NCI-H2081 treated with DMSO at 0.1 percent for 48 hours (cell line): ENCODE measurements around the gene VWA3B.
"Not testable (repeated sequence)": the region's sequence is repeated elsewhere in the genome, so short reads cannot be mapped to it uniquely, and the experiment has no call there.

ENCODE experiments used
- DNase-seq: peaks from one replicate; lab custom pipeline; 2025; lab: John Stamatoyannopoulos, UW

Gene VWA3B, protein sequence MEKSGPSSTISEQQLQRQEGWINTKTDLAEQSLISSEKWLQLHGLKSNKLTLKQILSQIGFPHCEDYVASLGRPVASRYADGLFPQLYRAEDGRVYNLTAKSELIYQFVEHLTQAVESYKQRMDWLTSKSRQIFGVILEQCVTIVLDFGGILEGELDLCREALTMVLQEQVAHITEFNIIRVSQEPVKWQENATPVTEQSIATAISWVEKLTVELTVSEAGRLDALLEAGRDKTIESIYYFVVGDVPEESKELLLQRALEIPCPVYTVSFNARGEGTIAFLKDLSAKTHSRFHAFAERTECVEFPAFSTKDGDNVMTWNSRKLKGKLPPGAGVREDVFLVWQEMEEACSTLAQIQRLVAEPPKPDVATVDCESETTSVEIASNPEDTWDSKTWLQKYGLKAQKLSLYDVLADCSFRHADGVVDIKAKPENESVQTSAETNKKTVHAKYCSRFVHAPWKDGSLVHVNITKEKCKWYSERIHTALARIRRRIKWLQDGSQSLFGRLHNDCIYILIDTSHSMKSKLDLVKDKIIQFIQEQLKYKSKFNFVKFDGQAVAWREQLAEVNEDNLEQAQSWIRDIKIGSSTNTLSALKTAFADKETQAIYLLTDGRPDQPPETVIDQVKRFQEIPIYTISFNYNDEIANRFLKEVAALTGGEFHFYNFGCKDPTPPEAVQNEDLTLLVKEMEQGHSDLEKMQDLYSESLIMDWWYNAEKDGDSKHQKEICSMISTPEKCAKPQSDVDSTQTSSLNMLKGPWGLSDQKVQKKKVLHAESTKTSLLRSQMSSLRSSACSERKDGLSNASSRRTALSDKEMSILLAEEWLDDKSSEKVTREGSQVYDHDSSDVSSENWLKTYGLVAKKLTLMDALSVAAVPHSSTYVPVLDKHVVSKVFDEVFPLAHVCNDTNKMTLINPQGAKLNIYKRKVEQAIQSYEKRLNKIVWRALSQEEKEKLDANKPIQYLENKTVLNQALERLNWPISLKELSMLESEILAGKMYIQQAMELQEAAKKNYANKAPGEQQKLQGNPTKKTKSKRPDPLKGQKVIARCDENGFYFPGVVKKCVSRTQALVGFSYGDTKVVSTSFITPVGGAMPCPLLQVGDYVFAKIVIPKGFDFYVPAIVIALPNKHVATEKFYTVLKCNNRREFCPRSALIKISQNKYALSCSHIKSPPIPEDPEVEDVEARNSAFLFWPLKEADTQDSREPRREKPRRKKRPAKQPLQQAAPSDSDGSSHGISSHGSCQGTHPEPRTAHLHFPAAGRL (N-terminal part only)

DNA sequence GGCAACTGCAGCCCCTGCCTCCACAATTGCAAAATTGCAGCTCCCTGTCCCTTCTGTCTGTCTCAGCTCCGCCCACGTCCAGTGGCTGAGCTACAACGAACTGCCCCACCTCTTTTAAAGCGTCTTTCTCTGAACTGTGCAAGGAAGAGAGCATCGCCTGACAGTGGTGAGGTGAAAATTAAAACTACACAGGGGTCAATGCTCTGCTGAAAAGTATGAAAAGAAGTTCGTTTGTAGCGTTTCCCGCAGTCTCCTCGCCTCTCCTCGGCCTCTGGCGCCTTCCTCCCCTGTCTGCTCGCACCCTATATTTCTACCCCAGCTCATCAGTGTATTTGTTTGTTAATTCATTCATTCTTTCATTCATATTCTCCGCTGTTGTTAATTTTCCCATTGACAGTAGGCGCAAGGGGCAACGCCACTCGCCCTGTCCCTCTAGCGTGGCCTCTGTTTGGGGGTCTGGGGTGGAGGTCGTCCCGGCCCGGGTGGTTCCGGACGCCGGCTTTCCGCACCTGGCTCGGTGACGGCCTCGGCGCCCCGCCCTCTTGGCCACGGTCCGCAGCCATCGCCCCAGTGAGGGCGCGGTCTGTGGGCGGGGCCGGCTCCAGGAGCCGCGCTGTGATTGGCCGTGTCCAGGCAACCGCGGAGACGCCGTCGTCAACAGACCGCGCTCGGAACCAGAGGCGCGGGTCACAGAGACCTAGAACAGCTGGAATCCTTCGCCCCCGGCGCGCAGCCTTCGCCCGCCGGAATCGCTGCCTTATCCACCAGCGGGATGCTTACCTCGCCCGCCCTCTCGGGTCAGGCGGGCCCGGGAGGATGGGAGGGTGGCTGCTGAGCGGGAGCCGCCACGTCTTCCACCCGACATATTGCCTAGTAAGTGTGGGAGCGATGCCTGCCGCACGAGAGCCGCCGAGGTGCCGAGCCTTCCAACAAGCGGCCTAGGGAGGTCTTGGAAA, at the start of gene VWA3B:
Gene VWA3B, plus strand, starts transcription at position 677 of the 956 bp plus-strand sequence. CDS start 5,926 bp downstream, outside the sequence.
- no peak for DNase-seq

DNA sequence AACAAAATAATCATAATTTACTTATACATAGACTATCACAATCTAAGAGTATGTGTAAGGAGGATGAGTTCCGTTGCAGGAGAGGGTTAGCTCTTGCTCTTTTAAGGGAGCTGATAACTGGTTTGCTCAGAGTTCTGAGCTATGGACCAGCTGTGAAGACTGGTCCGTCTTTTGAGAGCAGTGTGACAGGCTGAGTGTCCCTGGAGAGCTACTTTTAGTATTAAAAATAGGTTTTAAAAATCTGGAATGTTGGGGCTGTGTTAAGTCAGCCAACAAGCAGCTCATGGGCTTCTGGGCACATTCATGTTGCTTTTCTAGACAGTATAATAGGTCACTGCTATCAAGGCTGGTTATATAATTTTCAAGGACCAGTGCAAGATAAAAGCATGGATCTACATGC, 49.8 kb upstream of the VWA3B start:
- no peak for DNase-seq

DNA sequence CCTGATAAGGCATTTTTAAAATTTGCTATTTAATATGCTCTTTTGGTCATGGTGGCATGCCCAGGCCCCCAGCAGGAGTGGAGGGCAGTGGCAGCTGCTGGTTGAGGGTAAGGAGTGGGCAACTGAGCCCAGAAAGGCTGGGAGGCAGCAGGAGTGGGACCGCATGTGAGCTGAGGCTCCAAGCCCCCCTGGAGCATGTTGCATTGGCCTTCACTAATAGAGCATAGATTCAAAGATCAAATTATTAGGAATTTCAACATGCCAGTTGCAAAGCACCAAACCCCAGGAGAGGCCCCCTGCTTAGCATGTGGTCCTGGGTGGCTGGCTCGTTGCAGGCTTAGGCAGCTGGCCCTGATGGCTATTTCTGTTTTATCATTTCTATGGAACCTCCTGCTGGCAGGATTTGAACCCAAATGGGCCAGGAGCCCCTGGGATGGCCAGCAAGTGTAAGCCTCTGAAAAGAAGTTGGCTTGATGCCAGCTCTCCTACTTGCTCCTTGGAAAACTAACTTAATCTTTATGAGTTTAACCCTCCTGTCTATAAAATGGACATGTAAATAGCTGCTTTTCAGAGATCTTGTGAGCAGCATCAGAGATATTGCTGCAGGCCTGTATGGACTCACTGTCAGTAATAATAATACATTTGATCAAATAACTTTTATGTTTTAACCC, 49.2 kb upstream of the VWA3B start:
- DNase-seq, result no peak

DNA sequence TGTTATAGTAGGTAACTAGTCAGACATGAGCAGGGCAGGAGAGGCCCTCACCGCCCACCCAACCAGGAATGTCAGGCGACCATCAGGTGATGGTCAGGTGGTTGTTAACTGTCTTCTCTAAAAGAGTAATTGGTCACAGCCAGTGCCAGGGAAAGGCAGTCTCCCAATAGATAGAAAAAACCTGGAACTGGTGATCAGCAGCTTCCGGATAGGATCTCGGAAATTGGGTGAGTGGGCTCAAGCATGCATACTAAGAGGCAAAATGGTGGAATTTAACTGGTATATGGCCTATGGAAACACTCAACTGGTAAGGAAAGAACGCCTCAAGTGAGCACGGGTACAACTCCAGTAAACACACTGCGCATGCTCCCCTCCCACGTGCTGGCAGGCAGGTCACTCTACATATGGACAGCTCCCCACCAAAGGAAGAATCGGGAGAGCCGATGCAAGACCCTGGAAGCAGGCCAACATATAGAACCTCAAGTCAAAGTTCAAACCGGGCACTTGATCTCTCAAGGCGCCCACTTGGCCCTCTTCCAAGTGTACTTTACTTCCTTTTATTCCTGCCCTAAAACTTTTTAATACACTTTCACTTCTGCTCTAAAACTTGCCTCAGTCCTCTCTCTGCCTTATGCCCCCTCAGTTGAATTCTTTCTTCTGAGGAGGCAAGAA, 47.7 kb upstream of the VWA3B start:
- DNase-seq, result no peak

DNA sequence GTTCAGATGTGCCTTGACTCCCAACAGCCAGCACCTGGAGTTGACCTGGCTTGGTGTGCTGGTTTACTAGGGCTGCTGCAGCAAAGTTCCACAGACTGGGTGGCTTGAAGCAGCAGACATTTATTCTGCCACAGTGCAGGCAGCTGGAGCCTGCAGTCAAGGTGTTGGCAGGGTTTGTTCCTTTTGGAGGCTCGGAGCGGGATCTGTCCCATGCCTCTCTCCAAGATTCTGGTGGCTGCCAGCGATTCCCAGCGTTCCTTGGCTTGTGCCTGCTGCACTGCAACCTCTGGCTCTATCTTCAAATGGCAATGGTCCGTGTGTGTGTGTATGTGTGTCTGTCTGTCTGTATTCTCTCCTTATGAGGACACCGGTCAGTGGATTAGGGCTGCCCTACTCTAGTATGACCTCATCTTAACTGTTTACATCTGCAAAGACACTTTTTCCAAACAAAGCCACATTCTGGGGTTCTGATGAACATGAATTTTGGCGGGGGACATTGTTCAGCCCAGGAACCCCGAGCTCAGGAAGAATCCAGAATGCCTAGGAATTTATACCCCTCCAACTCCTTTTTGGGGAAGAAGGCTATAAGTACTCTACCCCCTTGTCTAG, 46.5 kb upstream of the VWA3B start:
- no peak for DNase-seq

DNA sequence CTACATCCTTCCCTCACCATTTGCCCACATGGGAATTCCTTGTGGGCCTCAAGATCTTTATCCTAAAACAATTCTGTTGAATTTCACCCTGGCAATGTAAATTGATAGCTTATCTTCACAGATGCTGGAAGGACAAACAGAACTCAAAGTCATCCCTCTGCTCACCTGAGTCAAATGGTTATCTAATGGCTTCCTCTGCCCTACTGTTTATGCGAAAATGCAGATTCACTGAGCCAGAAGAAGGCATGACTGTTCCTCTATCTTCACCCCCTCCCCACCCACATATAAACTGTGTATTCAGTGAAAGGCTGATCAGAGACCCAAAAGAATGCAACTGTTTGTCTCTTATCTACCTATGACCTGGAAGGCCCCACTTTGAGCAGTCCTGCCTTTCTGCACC, 43.9 kb upstream of the VWA3B start:
- DNase-seq, result no peak

DNA sequence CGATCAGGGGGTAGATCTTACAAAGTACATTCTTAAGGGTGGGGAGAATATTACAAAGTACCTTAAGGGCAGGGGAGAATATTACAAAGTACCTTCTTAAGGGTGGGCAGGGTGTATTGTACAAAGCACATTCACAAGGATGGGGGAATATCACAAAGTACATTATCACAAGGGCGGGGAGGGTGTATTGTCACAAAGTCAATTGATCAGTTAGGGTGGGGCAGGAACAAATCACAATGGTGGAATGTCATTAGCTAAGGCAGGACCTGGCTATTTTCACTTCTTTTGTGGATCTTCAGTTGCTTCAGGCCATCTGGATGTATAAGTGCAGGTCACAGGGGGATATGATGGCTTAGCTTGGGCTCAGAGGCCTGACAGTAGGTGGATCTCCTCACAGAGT, 42.2 kb upstream of the VWA3B start:
- not testable (repeated sequence) for DNase-seq

DNA sequence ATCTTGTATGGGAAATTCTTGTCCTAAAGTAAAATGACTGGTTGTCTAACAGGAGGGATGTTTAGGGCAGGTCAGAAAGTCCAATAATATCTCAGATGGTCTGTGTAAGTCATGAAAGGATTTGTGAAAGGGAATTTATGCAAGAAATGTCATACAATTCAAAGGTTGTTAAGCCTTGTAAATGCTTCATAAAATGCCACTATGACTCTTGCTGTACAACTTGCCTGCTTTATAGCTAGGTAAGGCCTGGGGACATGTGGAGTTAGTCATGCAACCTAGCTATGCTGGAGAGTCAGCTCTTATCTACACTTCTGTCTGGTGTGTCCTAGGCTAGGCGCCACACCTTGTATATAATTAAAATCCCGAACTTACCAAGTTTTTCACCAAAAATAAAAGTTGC, 36.9 kb upstream of the VWA3B start:
- DNase-seq, result no peak

DNA sequence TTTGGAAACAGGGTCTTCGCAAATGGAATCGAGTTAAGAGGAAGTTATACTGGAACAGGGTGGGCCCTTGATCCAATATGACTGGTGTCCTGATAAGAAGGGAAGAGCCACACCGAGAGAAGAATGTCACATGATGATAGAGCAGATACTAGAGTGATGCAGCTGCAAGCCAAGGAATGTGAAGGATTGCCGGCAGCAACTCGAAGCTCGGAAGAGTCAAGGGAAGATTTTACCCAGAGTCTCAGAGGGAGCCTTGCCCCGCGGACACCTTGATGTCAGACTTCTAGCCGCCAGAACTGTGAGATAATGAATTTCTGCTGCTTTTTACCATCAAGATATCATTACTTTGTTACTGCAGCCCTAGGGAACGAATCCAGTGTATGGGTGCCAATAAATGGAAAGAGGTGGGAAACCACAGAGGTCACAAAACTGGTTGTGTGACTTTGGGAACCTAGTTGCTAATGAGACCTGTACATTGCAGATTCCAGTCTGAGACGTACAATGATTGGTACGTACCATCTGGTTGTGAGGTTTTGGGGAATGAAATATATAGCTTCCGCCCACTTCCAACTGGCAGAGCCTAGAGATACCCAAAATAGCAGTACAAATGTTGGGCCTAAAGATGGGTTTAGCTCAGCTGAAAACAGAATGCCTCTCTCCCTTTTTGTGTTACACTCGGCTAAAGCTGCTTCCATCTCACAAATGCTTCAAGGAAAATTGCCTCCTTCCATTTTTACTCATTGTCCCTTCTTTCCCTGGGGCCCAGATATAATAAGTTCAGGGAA, 28.6 kb upstream of the VWA3B start:
- DNase-seq, result no peak

DNA sequence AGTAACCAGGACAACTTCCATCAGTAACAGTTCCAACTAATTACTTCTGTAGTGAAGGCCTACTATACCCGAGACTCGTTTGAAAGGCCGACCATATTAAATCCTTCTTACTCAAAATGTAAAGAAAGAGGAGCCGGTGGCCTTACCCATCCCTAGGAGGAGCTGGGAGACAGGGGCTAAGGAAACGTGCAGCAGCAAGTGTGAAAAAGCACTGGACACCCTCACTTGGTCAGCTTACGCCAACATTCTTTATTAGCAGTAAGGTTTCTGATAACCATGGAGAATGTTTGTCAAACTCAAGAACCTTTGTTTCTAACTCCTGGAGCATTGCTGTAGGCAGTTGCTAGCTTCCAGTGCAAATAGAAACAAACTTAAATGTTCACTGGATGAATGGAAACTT, 26.7 kb upstream of the VWA3B start:
- no peak for DNase-seq

DNA sequence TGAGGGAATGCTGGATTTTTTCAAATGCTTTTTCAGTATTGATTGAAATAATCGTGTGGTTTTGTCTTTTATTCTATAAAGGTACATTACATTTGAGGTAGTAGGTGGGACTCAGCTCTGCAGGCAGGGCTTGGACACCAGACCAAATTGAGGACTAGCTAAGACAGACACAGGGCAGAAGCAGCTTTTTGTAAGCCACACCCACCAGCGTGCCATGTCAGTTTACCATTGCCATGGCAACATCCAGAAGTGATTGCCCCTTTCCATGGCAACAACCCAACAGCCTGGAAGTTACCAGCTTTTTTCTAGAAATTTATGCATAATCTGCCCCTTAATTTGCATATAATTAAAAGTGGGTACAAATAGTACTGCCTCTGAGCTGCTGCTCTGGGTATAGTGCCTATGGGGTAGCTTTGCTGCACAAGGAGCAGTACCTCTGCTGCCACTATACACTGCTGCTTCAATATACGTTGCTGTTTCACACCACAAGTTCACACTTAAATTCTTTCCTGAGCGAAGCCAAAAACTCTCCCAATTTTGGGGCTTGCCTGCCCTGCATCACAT, 23.6 kb upstream of the VWA3B start:
- no peak for DNase-seq

DNA sequence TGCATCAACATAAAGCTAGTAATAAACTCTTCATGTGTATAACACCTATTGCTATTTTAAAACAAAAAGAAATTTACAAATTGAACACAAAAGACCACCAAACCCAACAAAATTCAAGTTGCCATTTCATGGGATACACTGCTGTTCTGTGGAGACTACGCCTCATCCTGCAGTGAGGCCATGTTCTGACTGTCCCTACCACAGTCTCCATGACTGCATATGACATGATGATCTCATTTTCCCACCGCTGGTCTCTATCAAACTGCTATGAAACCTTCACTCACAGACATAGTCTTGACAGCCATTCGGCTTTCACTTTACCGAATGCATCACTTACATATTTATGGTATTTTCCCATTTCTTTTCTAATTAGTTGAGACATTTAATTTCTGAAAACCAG, 21.2 kb upstream of the VWA3B start:
- DNase-seq, result no peak

DNA sequence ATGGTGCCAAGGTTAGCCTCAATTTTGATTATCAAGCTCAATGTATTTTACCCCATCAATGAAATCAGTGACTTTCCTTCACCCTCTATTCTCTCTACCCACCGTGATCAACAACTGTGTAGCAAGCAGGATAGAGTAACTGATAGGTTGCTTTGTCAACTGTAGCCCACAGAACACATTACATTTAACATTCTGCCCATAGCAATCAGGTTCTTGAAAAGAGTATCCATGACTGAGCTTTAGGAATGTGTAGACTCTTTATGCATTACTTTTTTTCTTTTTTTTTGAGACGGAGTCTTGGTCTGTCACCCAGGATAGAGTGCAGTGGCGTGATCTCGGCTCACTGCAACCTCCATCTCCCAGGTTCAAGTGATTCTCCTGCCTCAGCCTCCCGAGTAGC, 19.8 kb upstream of the VWA3B start:
- DNase-seq, result no peak

DNA sequence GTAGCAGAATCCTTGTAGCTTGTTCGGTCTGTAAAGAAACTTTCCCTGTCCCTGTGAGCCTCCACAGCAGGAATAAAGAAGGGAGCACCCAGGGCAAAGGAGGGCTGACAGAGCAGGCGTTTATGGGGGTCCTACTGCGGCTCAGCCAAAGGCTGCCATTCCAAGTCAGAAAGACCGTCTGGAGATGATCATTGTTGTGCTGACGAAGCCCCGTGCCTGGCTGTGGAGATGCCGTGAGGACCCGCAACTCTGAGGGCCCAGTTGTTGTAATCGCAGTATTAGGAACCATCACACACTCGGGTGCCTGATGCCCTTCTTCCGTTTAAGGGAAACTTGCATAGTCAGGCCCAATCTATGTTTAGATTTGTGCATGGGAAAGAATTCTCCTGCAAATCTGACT, 16.9 kb upstream of the VWA3B start:
- DNase-seq, result no peak

DNA sequence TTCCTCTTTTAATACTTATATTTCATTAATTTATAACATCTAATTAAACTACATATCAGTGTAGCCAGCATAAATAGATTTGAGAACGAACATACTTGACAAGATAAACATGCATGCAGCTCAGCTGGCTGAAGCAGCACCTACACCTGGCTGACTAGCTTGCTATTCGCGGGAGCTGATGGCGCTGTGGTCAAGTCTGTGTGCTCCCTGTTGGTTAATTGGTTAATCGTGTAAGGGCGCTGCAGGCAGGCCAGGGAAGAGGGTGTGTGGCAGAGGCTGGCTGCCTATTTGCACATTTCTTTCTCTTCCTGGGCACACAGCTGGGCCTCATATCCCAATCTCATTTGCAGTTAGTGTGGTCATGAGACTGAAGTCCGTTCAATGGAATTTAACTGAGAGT, 14.5 kb upstream of the VWA3B start:
- no peak for DNase-seq

DNA sequence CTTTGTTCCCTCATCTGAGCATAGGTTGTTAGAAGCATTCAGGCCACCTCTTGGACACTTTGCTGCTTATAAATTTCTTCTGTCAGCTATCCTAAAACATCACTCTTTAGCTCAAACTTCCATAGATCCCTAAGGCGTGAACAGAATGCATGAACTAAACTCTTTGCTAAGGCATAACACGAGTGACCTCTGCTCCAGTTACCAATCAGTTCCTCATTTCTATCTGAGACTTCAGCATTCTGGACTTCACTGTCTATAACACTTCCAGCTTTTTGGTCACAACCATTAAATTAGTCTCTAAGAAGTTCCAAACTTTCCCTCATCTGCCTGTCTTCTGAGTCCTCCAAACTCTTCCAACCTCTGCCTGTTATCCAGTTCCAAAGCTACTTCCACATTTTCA, 8.3 kb upstream of the VWA3B start:
- no peak for DNase-seq

DNA sequence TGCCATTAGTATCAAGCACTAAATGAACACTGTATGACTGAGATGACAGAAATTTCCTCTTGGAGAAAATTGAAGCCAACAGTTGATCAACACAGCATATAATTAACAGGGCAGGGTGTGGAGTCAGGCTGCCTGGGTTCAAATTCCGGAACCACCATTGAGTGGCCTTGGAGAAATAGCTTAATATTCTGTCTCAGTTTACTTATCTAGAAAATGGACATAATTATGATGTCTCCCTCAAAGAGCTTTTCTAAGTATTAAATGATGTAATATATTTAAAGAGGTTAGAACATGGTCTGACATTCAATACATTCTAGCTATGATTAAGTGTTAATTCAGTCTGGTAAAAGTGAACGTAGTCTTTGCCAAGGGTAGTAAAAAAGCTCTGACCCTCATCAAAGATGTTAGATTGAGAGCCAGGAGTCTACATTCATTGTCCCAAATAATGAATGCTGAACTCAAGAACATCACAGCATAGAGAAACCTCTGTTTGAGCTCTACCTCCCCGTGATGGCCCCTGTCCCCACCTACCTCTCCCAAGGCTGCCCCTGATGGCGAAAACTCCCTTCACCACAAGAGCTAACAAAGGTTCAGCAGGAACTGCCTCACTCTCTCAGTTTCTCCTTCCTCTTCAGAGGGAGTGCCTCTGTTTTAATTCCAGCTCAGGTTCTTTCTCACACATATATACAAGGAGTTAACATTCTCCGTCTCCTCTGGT, 2.7 kb upstream of the VWA3B start:
- DNase-seq, result no peak

DNA sequence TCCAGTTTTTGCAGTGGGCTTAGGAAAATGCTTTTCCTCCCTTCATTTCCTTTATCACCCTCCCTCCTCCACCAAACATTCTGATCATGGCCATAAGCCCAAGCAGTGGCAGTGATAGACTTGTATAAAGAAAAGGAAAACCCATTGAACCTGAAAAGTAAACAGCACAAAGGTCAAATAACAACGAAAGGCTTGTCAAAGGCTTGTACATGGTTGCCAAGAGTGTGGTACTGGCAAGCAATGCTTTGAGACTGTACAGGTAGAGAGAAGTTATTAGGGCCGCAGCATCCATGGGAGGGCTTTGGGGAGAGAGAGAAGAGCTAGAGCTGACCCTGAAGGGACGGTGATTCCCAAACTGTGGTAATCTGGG, 2.1 kb upstream of the VWA3B start:
- no peak for DNase-seq
